GM12878 (cell line): ENCODE results near the gene NRP2. TPM values are rescaled to one million over a fixed set of nuclear protein-coding genes. Genes with fewer than 3 reads are reported as not detected.

Source experiments
- CBX3 ChIP-seq: fragments of 200-600 bp; sonication (generic); IDR thresholded peaks from 2 replicates; pipeline ENCODE4 v1.6.1; 2016; ENCODE audit warnings: low read depth, borderline replicate concordance
- EGR1 ChIP-seq, 2 experiments: IDR thresholded peaks; 1 replicate in 1 of 2; 2 replicates in 1 of 2; pipeline ENCODE4 v1.6.1; 2011 to 2012; ENCODE audit warnings: low read depth in 2 of 2, low read length in 2 of 2, borderline replicate concordance in 1 of 2, mild to moderate bottlenecking in 1 of 2, moderate library complexity in 1 of 2
- HCFC1 ChIP-seq: fragments of 150-350 bp; IDR thresholded peaks from 2 replicates; pipeline ENCODE4 v1.6.1; 2014; ENCODE audit warnings: low read length
- MYB ChIP-seq: fragments of 150-350 bp; IDR thresholded peaks from 2 replicates; pipeline ENCODE4 v1.6.1; 2014; ENCODE audit warnings: mild to moderate bottlenecking, low read depth, low read length, borderline replicate concordance
- NR2C2 ChIP-seq: IDR thresholded peaks from 2 replicates; pipeline ENCODE4 v1.6.1; 2011; ENCODE audit warnings: borderline replicate concordance, low read depth; ENCODE audit not compliant: control insufficient read depth, insufficient read length
- POLR2AphosphoS2 ChIP-seq: IDR thresholded peaks from 2 replicates; pipeline ENCODE4 v1.6.1; 2011; ENCODE audit warnings: low read depth, mild to moderate bottlenecking, low read length, improper control_type of control experiment, moderate library complexity
- POLR2AphosphoS5 ChIP-seq: IDR thresholded peaks from 2 replicates; pipeline ENCODE4 v1.6.1; 2011; ENCODE audit warnings: mild to moderate bottlenecking, low read length, inconsistent platforms
- RAD51 ChIP-seq: fragments of 450-650 bp; IDR thresholded peaks from 2 replicates; pipeline ENCODE4 v1.6.1; 2016; ENCODE audit warnings: moderate library complexity, mild to moderate bottlenecking, inconsistent platforms
- RBBP5 ChIP-seq: fragments of 200-600 bp; sonication (generic); conservative IDR thresholded peaks from 2 replicates; pipeline ENCODE4 v1.6.1; 2016
- RFX5 ChIP-seq: IDR thresholded peaks from 2 replicates; pipeline ENCODE4 v1.6.1; 2011; ENCODE audit warnings: low read depth, low read length, improper control_type of control experiment
- SMARCA5 ChIP-seq: fragments of 450-650 bp; IDR thresholded peaks from 2 replicates; pipeline ENCODE4 v1.6.1; 2017; ENCODE audit warnings: mild to moderate bottlenecking
- STAT1 ChIP-seq: fragments of 450-650 bp; conservative IDR thresholded peaks from 2 replicates; pipeline ENCODE4 v1.6.1; 2014; ENCODE audit warnings: antibody characterized with exemption, mild to moderate bottlenecking
- TAF1 ChIP-seq: IDR thresholded peaks from 2 replicates; pipeline ENCODE4 v1.6.1; 2011; ENCODE audit warnings: mild to moderate bottlenecking, low read depth, low read length, borderline replicate concordance
- TARDBP ChIP-seq: IDR thresholded peaks from 2 replicates; pipeline ENCODE4 v1.6.1; 2016; ENCODE audit warnings: borderline replicate concordance
- TCF7 ChIP-seq: IDR thresholded peaks from 2 replicates; pipeline ENCODE4 v1.6.1; 2014; ENCODE audit warnings: antibody characterized with exemption, borderline replicate concordance
- ZBED1 ChIP-seq: IDR thresholded peaks from 2 replicates; pipeline ENCODE4 v1.6.1; 2016; ENCODE audit warnings: borderline replicate concordance
- ZNF217 ChIP-seq: fragments of 450-650 bp; IDR thresholded peaks from 2 replicates; pipeline ENCODE4 v1.6.1; 2017; ENCODE audit warnings: antibody characterized with exemption, mild to moderate bottlenecking
- ZZZ3 ChIP-seq: IDR thresholded peaks from 2 replicates; pipeline ENCODE4 v1.6.1; 2011; ENCODE audit warnings: low read depth; ENCODE audit not compliant: control insufficient read depth, insufficient read length
- polyA plus RNA-seq, 11 experiments: library from polyadenylated mRNA; depleted of rRNA in 4 of 11; unstranded in 6 of 11; stranded (reverse) in 5 of 11; fragments of >200 nt; fragmentation: Nextera tagmentation in 4 of 11; fragmentation: Illumina TruSeq in 1 of 11; extraction: Ambion mirVana in 4 of 11; extraction: Trizol in 1 of 11; gene quantifications; 1 replicate in 1 of 11; 2 replicates in 10 of 11; pipeline versions ENCODE4 v1.2.1 to v1.2.3, GENCODE V29; 2011 to 2016; ENCODE audit warnings: inconsistent platforms in 2 of 11, missing spikeins in 2 of 11, low read depth in 1 of 11
- total RNA-seq, 4 experiments: library from RNA; depleted of rRNA in 3 of 4; stranded (reverse); fragments of >200 nt in 3 of 4; fragmentation: Illumina TruSeq in 1 of 4; extraction: Trizol in 1 of 4; gene quantifications; 2 replicates each; pipeline versions ENCODE4 v1.2.1 to v1.2.3, GENCODE V29; 2013 to 2021
- TF ChIP-seq, protein P1 (sequence below): fragments of 450-650 bp; formaldehyde crosslinking; IDR thresholded peaks from 2 replicates; pipeline ENCODE4 v1.4.0; 2022; ENCODE audit warnings: mild to moderate bottlenecking, moderate library complexity
- TF ChIP-seq, protein P2 (sequence below): IDR thresholded peaks from 2 replicates; pipeline ENCODE4 v1.6.1; 2012; ENCODE audit warnings: improper control_type of control experiment, low read depth, low read length; ENCODE audit not compliant: insufficient replicate concordance

Gene NRP2
- total and polyA plus RNA-seq, 10 of the 15 experiments (the other 5 are each of a cell fraction or from before 2014, with no cell fraction given): 0.06 to 1.2 (median 0.46) TPM

GRCh38 chr2:205706769-205707381 is 24.6 kb downstream of the NRP2 start (continued):
- no peak for TF ChIP-seq TARDBP
- TF ChIP-seq ZNF217: peak; percentile 64; the same call in 1 of the 2 replicates
- no peak for TF ChIP-seq RAD51
- TF ChIP-seq CBX3: no peak
- TF ChIP-seq RFX5: no peak
- TF ChIP-seq, protein P1, sequence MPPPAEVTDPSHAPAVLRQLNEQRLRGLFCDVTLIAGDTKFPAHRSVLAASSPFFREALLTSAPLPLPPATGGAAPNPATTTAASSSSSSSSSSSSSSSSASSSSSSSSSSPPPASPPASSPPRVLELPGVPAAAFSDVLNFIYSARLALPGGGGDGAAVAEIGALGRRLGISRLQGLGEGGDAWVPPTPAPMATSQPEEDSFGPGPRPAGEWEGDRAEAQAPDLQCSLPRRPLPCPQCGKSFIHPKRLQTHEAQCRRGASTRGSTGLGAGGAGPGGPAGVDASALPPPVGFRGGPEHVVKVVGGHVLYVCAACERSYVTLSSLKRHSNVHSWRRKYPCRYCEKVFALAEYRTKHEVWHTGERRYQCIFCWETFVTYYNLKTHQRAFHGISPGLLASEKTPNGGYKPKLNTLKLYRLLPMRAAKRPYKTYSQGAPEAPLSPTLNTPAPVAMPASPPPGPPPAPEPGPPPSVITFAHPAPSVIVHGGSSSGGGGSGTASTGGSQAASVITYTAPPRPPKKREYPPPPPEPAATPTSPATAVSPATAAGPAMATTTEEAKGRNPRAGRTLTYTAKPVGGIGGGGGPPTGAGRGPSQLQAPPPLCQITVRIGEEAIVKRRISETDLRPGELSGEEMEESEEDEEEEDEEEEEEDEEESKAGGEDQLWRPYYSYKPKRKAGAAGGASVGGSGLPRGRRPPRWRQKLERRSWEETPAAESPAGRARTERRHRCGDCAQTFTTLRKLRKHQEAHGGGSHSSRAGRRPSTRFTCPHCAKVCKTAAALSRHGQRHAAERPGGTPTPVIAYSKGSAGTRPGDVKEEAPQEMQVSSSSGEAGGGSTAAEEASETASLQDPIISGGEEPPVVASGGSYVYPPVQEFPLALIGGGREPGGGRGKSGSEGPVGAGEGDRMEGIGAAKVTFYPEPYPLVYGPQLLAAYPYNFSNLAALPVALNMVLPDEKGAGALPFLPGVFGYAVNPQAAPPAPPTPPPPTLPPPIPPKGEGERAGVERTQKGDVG (CRISPR knock-in tag): no peak
- TF ChIP-seq ZZZ3: no peak
- TF ChIP-seq STAT1: no peak
- TF ChIP-seq MYB: no peak
- TF ChIP-seq RBBP5: no peak
- 0 out of 2 replicates have a peak, but pooled peaks have one; percentile 41 for TF ChIP-seq POLR2AphosphoS2
- TF ChIP-seq, protein P2, sequence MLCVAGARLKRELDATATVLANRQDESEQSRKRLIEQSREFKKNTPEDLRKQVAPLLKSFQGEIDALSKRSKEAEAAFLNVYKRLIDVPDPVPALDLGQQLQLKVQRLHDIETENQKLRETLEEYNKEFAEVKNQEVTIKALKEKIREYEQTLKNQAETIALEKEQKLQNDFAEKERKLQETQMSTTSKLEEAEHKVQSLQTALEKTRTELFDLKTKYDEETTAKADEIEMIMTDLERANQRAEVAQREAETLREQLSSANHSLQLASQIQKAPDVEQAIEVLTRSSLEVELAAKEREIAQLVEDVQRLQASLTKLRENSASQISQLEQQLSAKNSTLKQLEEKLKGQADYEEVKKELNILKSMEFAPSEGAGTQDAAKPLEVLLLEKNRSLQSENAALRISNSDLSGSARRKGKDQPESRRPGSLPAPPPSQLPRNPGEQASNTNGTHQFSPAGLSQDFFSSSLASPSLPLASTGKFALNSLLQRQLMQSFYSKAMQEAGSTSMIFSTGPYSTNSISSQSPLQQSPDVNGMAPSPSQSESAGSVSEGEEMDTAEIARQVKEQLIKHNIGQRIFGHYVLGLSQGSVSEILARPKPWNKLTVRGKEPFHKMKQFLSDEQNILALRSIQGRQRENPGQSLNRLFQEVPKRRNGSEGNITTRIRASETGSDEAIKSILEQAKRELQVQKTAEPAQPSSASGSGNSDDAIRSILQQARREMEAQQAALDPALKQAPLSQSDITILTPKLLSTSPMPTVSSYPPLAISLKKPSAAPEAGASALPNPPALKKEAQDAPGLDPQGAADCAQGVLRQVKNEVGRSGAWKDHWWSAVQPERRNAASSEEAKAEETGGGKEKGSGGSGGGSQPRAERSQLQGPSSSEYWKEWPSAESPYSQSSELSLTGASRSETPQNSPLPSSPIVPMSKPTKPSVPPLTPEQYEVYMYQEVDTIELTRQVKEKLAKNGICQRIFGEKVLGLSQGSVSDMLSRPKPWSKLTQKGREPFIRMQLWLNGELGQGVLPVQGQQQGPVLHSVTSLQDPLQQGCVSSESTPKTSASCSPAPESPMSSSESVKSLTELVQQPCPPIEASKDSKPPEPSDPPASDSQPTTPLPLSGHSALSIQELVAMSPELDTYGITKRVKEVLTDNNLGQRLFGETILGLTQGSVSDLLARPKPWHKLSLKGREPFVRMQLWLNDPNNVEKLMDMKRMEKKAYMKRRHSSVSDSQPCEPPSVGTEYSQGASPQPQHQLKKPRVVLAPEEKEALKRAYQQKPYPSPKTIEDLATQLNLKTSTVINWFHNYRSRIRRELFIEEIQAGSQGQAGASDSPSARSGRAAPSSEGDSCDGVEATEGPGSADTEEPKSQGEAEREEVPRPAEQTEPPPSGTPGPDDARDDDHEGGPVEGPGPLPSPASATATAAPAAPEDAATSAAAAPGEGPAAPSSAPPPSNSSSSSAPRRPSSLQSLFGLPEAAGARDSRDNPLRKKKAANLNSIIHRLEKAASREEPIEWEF: no peak
- TF ChIP-seq ZBED1: 0 out of 2 replicates have a peak, but pooled peaks have one; percentile 38
- no peak for TF ChIP-seq SMARCA5
- no peak for TF ChIP-seq NR2C2
- TF ChIP-seq TCF7: no peak
- TF ChIP-seq HCFC1: no peak
- TF ChIP-seq POLR2AphosphoS5: peak; percentile 83
- peak; percentile 82; the same call in 1 of the 2 replicates for TF ChIP-seq TAF1
- TF ChIP-seq EGR1 (IDR thresholded peaks at IDR 0.05; ENCODE audit: borderline replicate concordance in 1 of 2, low read depth in 2 of 2, low read length in 2 of 2): no peak
